Measurements from ENCODE around the gene HOXC10. TPM values are rescaled to one million over a fixed set of nuclear protein-coding genes. Genes with fewer than 3 reads are reported as not detected.

HOXC10 gene
- total RNA-seq, 1 experiment from 2014 or later = 154 TPM

- TSS peak; percentile 48 for BruUV-seq (replicated peaks)
- Histone ChIP-seq H3K9me3 (ENCODE audit: control insufficient read depth, insufficient read depth, low read depth, low read length) (no peaks in the 10 kb centered on the region), H3K36me3 (ENCODE audit: control insufficient read depth, insufficient read depth, low read length) (peaks cover 3% of the 10 kb centered on the region), H3K27me3 (ENCODE audit: control insufficient read depth, insufficient read depth, low read length) (no peaks in the 10 kb centered on the region), H3K27ac (ENCODE audit: low read length) (peak overlapping the region; percentile 99), H3K4me1 (ENCODE audit: control insufficient read depth, insufficient read depth, low read length) (peaks cover 34% of the 10 kb centered on the region), H3K4me3 (ENCODE audit: low read depth in 2 of 2, low read length in 2 of 2) (peak overlapping the region; percentile 66 to 67)
- DNase-seq (ENCODE audit: low read depth, low spot score) = no peak
- ChIA-PET CTCF (no interaction called here), POLR2A (interaction anchor here (1.2 kb wide), 1 partner anchor 15 kb away, joined by 4 read pairs; no protein-coding TSS in a partner anchor)
- in situ Hi-C loops (cut with HindIII; ENCODE audit: low pct_unique_long_range_greater_than_20kb, low sequenced_read_pairs) (no loop called here), intact Hi-C loops (cut with micrococcal nuclease; ENCODE audit: unreplicated experiment) (no loop called here)
- TF ChIP-seq REST (IDR thresholded peaks at IDR 0.05; ENCODE audit: insufficient read depth in 1 of 2, low read depth in 2 of 2, low read length in 1 of 2) (no peak), TCF7L2 (IDR thresholded peaks at IDR 0.05; ENCODE audit: low read depth, low read length) (0 out of 2 replicates have a peak, but pooled peaks have one; percentile 24)
- no peak for ATAC-seq
Observed at GRCh38 chr12:54002278-54002914, 17.4 kb downstream of the HOXC10 start.

- in situ Hi-C loops (cut with HindIII; ENCODE audit: low pct_unique_long_range_greater_than_20kb, low sequenced_read_pairs) (no loop called here), intact Hi-C loops (cut with micrococcal nuclease; ENCODE audit: unreplicated experiment) (no loop called here)
- H3K4me1 ChIP-seq (ENCODE audit: control insufficient read depth, insufficient read depth, low read length) = peaks cover 39% of the 10 kb centered on the region
- no TSS peak for BruUV-seq (replicated peaks)
- peaks cover 3% of the 10 kb centered on the region for H3K36me3 ChIP-seq (ENCODE audit: control insufficient read depth, insufficient read depth, low read length)
- POLR2A ChIA-PET = interaction anchor here (0.5 to 0.8 kb wide), 2 partner anchors 15 to 17 kb away, joined by 3 to 5 read pairs; no protein-coding TSS in a partner anchor
- H3K4me3 ChIP-seq (ENCODE audit: low read depth in 2 of 2, low read length in 2 of 2) = peak overlapping the region; percentile 66 to 67
- no peak for ATAC-seq
- no peaks in the 10 kb centered on the region for H3K9me3 ChIP-seq (ENCODE audit: control insufficient read depth, insufficient read depth, low read depth, low read length)
- CTCF ChIA-PET = interaction anchor here (0.7 kb wide), 1 partner anchor 15 kb away, joined by 5 read pairs; no protein-coding TSS in a partner anchor
- TF ChIP-seq TCF7L2 (IDR thresholded peaks at IDR 0.05; ENCODE audit: low read depth, low read length) (no peak), POLR2AphosphoS5 (IDR thresholded peaks at IDR 0.05; ENCODE audit: low read depth, low read length) (peak; percentile 48; the same call in 1 of the 2 replicates), REST (IDR thresholded peaks at IDR 0.05; ENCODE audit: insufficient read depth in 1 of 2, low read depth in 2 of 2, low read length in 1 of 2) (no peak)
- DNase-seq (ENCODE audit: low read depth, low spot score) = no peak
- H3K27me3 ChIP-seq (ENCODE audit: control insufficient read depth, insufficient read depth, low read length) = no peaks in the 10 kb centered on the region
- H3K27ac ChIP-seq (ENCODE audit: low read length) = peak overlapping the region; percentile 99
Observed at GRCh38 chr12:54002915-54003389, 18.0 kb downstream of the HOXC10 start.

Data from Panc1 (cell line).